NOMO-1 (cell line): ENCODE data around the gene TLX2.

ENCODE experiments used
- DNase-seq, 2 experiments: peaks; one replicate each; lab custom pipeline; 2025; ENCODE audit not compliant: unreplicated experiment in 2 of 2; lab: John Stamatoyannopoulos, UW

TLX2 gene

GRCh38 chr2:74511104-74511989, 2.9 kb upstream of the TLX2 start:
- no peak for DNase-seq

GRCh38 chr2:74512744-74513604, 1.3 kb upstream of the TLX2 start:
- no peak for DNase-seq

DNA sequence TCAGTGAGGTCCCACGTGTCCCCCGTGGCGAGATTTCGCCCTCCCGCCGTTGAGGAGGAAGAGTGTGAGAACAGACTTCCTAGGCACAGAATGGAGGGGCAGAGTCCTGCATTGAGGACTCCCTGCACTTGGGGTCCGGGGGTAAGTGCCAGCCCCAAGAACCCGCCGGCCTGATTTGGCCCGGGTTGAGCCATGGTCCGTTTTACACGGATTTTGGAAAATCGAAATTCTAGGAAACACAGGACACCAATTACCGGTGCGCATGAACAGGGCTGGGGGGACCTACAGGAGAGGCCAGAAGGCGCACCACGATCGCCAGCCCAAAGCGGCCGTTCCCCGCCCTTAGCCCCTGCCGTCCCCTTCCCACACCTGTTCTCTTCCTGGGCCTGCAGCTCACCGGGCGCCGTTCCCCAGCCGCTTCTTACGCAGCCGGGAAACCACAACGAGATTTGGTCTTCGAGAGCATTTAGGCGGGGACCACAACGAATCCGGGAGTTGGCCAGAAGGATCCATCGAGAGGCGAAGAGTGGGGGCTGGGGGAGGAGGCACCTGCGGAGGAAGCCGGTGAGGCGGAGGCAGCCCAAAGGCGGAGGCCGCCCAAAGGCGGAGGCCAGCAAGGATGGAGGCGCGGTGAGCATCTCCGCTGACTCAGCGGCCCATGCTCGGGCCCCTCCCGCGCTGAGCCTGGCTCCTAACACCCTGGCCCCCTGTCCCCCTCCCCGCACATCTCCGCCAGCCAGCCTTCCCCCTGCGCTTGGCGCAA, 464 bp upstream of the TLX2 start:
- DNase-seq: no peak

DNA sequence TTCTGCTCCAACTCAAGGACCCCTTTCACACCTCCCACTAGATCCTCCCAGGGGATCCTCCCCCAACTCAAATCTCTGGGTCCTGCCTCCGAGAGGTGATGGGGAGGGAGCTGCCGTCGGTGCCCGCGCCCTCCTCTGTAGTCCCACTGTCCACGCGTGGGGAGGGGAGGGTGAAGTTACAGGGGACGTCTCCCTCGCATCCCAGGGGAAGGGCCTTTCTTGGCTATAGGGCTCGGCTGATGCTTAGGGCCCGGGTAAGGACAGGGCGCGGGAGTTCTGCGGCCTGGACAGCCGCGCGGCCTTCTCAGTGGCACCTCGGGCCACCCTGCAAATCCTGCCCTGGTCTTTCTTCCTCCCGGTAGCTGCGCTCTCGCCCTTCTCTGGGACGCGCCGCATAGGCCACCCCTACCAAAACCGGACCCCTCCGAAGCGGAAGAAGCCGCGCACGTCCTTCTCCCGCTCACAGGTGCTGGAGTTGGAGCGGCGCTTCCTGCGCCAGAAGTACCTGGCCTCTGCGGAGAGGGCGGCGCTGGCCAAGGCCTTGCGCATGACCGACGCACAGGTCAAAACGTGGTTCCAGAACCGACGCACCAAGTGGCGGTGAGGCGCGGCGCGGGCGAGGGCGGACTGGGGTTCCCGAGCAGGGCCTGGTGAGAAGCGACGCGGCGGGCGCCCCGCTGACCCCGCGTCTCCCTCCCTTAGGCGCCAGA, 1.2 kb downstream of the TLX2 start:
- DNase-seq: no peak

- no peak for DNase-seq
Measured at GRCh38 chr2:74515981-74516633, 1.9 kb downstream of the TLX2 start.

GRCh38 chr2:74516650-74517049, 2.4 kb downstream of the TLX2 start:
- DNase-seq: no peak

- DNase-seq: no peak
Measured at GRCh38 chr2:74522516-74522915, 8.3 kb downstream of the TLX2 start.

- no peak for DNase-seq
Measured at GRCh38 chr2:74524005-74524404, 9.8 kb downstream of the TLX2 start.

- DNase-seq: no peak
Measured at GRCh38 chr2:74524955-74525716, 10.9 kb downstream of the TLX2 start.

GRCh38 chr2:74525717-74526648, 11.7 kb downstream of the TLX2 start, which contains the start of gene DQX1:
DQX1 (minus strand) TSS chr2:74526231; CDS start chr2:74525729, 502 bp downstream.
- DNase-seq: peak; percentile 66 to 86

GRCh38 chr2:74526649-74527230, 12.5 kb downstream of the TLX2 start:
- no peak for DNase-seq

- DNase-seq: no peak
Measured at GRCh38 chr2:74527741-74528140, 13.5 kb downstream of the TLX2 start.

DNA sequence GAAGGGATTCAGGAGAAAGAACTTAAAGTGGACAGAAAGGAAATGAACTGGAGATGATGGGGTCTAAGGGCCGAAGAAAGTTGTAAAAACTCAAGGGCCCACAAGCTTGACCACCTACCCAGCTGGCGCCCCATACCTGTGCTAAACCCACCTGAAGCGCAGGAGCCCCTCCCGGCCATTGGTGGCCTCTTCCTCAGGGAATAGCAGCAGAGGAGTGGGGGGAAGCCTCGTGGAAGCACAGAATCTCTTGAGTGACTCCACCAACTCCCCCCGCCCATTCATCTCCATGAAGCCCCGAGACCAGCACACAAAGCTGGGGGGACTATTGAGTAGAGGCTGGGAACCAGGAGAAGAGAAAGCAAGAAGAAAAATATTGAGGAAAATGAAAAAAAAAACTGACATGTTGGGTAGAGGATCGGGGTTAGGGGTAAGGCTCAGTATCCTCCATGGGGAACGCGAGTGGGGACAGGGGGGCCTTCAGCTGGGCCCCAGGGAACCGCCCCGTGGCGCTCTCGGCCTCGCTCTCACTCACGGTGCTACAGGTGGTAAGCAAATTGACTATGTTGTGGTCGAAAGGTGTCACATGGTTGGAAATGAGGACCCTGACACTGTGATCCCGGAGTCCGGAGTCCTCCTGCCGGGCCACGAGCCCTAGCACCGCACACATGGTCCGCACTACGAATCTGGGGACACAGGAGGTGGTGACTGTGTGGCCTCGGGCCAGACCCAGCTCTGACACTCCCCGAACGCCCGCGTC, 14.5 kb downstream of the TLX2 start:
- peak in 1 of 2 experiments; percentile 40 for DNase-seq

DNA sequence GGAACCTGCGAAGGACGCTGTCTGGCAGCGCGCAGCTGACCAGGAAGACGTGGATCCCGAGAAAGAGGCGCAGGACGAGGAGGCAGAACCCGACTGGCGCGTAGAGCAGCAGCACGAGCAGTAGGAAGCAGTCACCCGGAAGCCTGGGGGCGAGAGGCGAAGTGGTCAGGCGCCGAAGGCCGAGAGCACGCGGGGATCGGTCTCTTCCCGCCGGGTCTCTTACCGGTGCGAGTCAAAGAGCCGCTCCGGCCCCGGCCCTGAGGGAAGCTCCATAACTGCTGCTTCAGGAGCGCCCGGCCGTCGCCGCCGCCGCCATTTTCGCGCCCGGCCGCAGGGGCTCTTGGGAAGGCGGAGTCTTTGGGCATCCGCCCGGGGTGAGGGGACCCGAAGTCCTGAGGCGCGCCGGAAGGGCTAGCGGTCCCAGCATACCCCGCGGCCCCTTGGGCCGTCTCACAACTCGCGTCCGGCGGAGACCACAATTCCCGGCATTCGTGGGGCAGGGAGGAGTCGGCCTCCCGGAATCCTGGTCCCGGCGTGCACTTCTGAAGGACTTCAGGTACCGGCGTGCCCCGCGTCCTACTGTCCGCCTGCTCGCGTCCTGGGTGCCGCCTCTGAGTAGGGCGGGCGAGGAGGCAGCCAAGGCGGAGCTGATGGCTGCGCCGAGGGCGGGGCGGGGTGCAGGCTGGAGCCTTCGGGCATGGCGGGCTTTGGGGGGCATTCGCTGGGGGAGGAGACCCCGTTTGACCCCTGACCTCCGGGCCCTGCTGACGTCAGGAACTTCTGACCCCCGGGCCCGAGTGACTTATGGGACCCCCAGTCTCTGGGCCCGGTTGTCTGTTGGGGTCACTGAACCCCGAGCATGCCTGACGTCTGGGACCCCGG, 15.3 kb downstream of the TLX2 start, which contains the start of the genes AUP1 and HTRA2:
Gene AUP1, minus strand, starts transcription at position 350 of the 882 bp plus-strand sequence. Its CDS starts 77 bp downstream, at position 273.
Gene HTRA2, plus strand, starts transcription at position 577 of the 882 bp plus-strand sequence. Its CDS starts 74 bp downstream, at position 651.
- DNase-seq: peak; percentile 96 to 98
